WTC11 (cell line): ENCODE measurements around the gene THSD4.

Source experiments
- CREM ChIP-seq: sonication (generic); formaldehyde crosslinking; IDR thresholded peaks from 2 replicates; pipeline ENCODE4 v1.8.1; 2022; ENCODE audit warnings: mild to moderate bottlenecking, missing genetic modification reagents, moderate library complexity
- ERG ChIP-seq: fragments of 250-450 bp; sonication (Bioruptor Pico); IDR thresholded peaks from 2 replicates; pipeline ENCODE4 v1.8.0; 2021; ENCODE audit warnings: mild to moderate bottlenecking
- FOXK1 ChIP-seq: sonication (generic); formaldehyde crosslinking; IDR thresholded peaks from 2 replicates; pipeline ENCODE4 v1.8.0; 2022; ENCODE audit warnings: mild to moderate bottlenecking, moderate library complexity, missing genetic modification reagents
- JUN ChIP-seq: sonication (generic); formaldehyde crosslinking; IDR thresholded peaks from 2 replicates; pipeline ENCODE4 v1.8.0; 2023; ENCODE audit warnings: mild to moderate bottlenecking, missing genetic modification reagents

GRCh38 chr15:71773206-71773859 lies 658.1 kb downstream of the THSD4 start:
- TF ChIP-seq FOXK1 (CRISPR knock-in tag) (no peak), CREM (no peak), JUN (CRISPR knock-in tag) (no peak), ERG (CRISPR knock-in tag) (no peak)
